Neural progenitor cell (in vitro differentiated cells): ENCODE data around the gene GTF3C1.

Experiments
- CTCF ChIP-seq: fragments of 200-600 bp; sonication (generic); IDR thresholded peaks from 2 replicates; pipeline ENCODE4 v1.5.1; 2017; ENCODE audit warnings: antibody characterized with exemption, mild to moderate bottlenecking
- EZH2 ChIP-seq: fragments of 200-600 bp; sonication (generic); IDR thresholded peaks from 2 replicates; pipeline ENCODE4 v1.6.1; 2017; ENCODE audit warnings: antibody characterized with exemption, mild to moderate bottlenecking, moderate library complexity
- EZH2phosphoT487 ChIP-seq: fragments of 200-600 bp; sonication (generic); IDR thresholded peaks from 2 replicates; pipeline ENCODE4 v1.6.1; 2017; ENCODE audit warnings: antibody characterized with exemption

- no peak for TF ChIP-seq CTCF
- no peak for TF ChIP-seq EZH2phosphoT487
- TF ChIP-seq EZH2 = no peak
Observed at GRCh38 chr16:27427538-27427937, 122.2 kb downstream of the GTF3C1 start.
